ENCODE results near the gene SMIM36.

GRCh38 chr17:55458978-55459377 lies 52.3 kb downstream of the SMIM36 start:
- TF ChIP-seq, protein P1, sequence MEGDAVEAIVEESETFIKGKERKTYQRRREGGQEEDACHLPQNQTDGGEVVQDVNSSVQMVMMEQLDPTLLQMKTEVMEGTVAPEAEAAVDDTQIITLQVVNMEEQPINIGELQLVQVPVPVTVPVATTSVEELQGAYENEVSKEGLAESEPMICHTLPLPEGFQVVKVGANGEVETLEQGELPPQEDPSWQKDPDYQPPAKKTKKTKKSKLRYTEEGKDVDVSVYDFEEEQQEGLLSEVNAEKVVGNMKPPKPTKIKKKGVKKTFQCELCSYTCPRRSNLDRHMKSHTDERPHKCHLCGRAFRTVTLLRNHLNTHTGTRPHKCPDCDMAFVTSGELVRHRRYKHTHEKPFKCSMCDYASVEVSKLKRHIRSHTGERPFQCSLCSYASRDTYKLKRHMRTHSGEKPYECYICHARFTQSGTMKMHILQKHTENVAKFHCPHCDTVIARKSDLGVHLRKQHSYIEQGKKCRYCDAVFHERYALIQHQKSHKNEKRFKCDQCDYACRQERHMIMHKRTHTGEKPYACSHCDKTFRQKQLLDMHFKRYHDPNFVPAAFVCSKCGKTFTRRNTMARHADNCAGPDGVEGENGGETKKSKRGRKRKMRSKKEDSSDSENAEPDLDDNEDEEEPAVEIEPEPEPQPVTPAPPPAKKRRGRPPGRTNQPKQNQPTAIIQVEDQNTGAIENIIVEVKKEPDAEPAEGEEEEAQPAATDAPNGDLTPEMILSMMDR (IDR thresholded peaks at IDR 0.05) = no peak
- TF ChIP-seq ZFX (IDR thresholded peaks at IDR 0.05; ENCODE audit: borderline replicate concordance) = no peak

Measured in 22Rv1 (cell line).